Natural killer cell (primary cell): ENCODE measurements around the gene OGDHL. TPM values are rescaled to one million over a fixed set of nuclear protein-coding genes. Genes with fewer than 3 reads are reported as not detected.

ENCODE experiments used
- ATAC-seq, 3 donors: fragments of 150-1000 bp in 2 of 3; fragments of 200-7000 bp in 1 of 3; cut with Tn5 transposase; 1 replicate in 1 of 3; 2 replicates in 2 of 3; pipeline ENCODE4 v1.10.0; 2021; ENCODE audit warnings: mild to moderate bottlenecking in 2 of 3, moderate library complexity in 2 of 3
- DNase-seq, 2 donors: peaks; one replicate each; pipeline versions ENCODE4 v3.0.0 to v3.0.0-alpha.2; 2013 to 2021; ENCODE audit warnings: mixed read lengths in 1 of 2
- H3K27ac ChIP-seq: one replicate; pipeline ENCODE4 v1.5.1; 2013; ENCODE audit warnings: mild to moderate bottlenecking, low read length
- H3K27me3 ChIP-seq: one replicate; pipeline ENCODE4 v1.6.1; 2013; ENCODE audit warnings: low read length; ENCODE audit not compliant: control insufficient read depth, insufficient read depth
- H3K36me3 ChIP-seq: one replicate; pipeline ENCODE4 v1.6.1; 2013; ENCODE audit warnings: low read length; ENCODE audit not compliant: control insufficient read depth, insufficient read depth
- H3K4me1 ChIP-seq: one replicate; pipeline ENCODE4 v1.6.1; 2013; ENCODE audit warnings: low read length; ENCODE audit not compliant: control insufficient read depth, insufficient read depth
- H3K4me3 ChIP-seq: one replicate; pipeline ENCODE4 v1.5.1; 2013; ENCODE audit warnings: low read length
- H3K9me3 ChIP-seq: one replicate; pipeline ENCODE4 v1.6.1; 2013; ENCODE audit warnings: low read length; ENCODE audit not compliant: control insufficient read depth, insufficient read depth
- H3K27ac Mint-ChIP-seq, 2 donors: one replicate each; pipeline ENCODE4 v1.8.0; 2022; ENCODE audit warnings: mild to moderate bottlenecking in 2 of 2, mixed read lengths in 2 of 2, moderate library complexity in 1 of 2
- H3K27me3 Mint-ChIP-seq, 2 donors: one replicate each; pipeline ENCODE4 v1.8.0; 2022; ENCODE audit warnings: low read depth in 2 of 2, mixed read lengths in 2 of 2
- H3K36me3 Mint-ChIP-seq: one replicate; pipeline ENCODE4 v1.8.0; 2022; ENCODE audit warnings: mixed read lengths
- H3K4me1 Mint-ChIP-seq, 2 donors: one replicate each; pipeline ENCODE4 v1.8.0; 2022; ENCODE audit warnings: mixed read lengths in 2 of 2
- H3K4me3 Mint-ChIP-seq: one replicate; pipeline ENCODE4 v1.8.0; 2022; ENCODE audit warnings: mild to moderate bottlenecking, moderate library complexity, mixed read lengths
- H3K9me3 Mint-ChIP-seq, 2 donors: one replicate each; pipeline ENCODE4 v1.8.0; 2022; ENCODE audit warnings: mixed read lengths in 2 of 2
- CTCF ChIP-seq: fragments of 200-600 bp; IDR thresholded peaks from one replicate; pipeline ENCODE4 v1.8.0; 2022; ENCODE audit warnings: antibody characterized with exemption
- WGBS: methylation state at CpG from one replicate; pipeline ENCODE4 v1.1.7; 2013; ENCODE audit warnings: missing lambda C conversion rate; ENCODE audit not compliant: insufficient coverage; 5-methylcytosine and 5-hydroxymethylcytosine counted together
- intact Hi-C: fragments of 100-400 bp; cut with micrococcal nuclease; formaldehyde crosslinking; loops from one replicate; pipeline ENCODE4 v1.14.2; 2022
- total RNA-seq, 4 donors: library from RNA; stranded (reverse); fragments of 120-200 nt in 1 of 4; gene quantifications; one replicate each; pipeline versions ENCODE4 v1.2.3 to v1.2.4, GENCODE V29; 2013 to 2022

The OGDHL gene
- total RNA-seq, 3 donors from 2014 or later (not counting 1 experiment from before 2014, with no cell fraction given) = not detected

- no peak overlapping the region for H3K27ac ChIP-seq
- Mint-ChIP-seq H3K9me3 (peaks cover 3 to 8% of the 10 kb centered on the region in 2 donors), H3K27ac (no peak overlapping the region), H3K27me3 (no peaks in the 10 kb centered on the region), H3K4me3 (no peak overlapping the region), H3K36me3 (no peaks in the 10 kb centered on the region), H3K4me1 (no peaks in the 10 kb centered on the region)
- H3K9me3 ChIP-seq = no peaks in the 10 kb centered on the region
- no peak for TF ChIP-seq CTCF
- ATAC-seq (no peak), DNase-seq (no peak)
- no peaks in the 10 kb centered on the region for H3K36me3 ChIP-seq
- H3K4me1 ChIP-seq = no peaks in the 10 kb centered on the region
- no peaks in the 10 kb centered on the region for H3K27me3 ChIP-seq
- 82% methylated on average over 6 of the region's 6 CpGs for WGBS
- no peak overlapping the region for H3K4me3 ChIP-seq
- intact Hi-C loops = no loop called here
Observed at GRCh38 chr10:49744091-49744685, 17.9 kb downstream of the OGDHL start.

- H3K4me3 Mint-ChIP-seq = no peak overlapping the region
- no peak for DNase-seq
- H3K4me1 ChIP-seq = no peaks in the 10 kb centered on the region
- ATAC-seq = no peak
- no peak overlapping the region for H3K4me3 ChIP-seq
- 90% methylated on average over 19 of the region's 19 CpGs for WGBS
- intact Hi-C loops = no loop called here
- H3K9me3 ChIP-seq = no peaks in the 10 kb centered on the region
- no peaks in the 10 kb centered on the region for H3K27me3 Mint-ChIP-seq
- H3K27ac ChIP-seq = no peak overlapping the region
- H3K27me3 ChIP-seq = no peaks in the 10 kb centered on the region
- no peak for TF ChIP-seq CTCF
- H3K4me1 Mint-ChIP-seq = no peaks in the 10 kb centered on the region
- peaks cover 3 to 8% of the 10 kb centered on the region in 2 donors for H3K9me3 Mint-ChIP-seq
- H3K36me3 Mint-ChIP-seq = no peaks in the 10 kb centered on the region
- no peaks in the 10 kb centered on the region for H3K36me3 ChIP-seq
- H3K27ac Mint-ChIP-seq = no peak overlapping the region
Observed at GRCh38 chr10:49743464-49744075, 18.6 kb downstream of the OGDHL start.

GRCh38 chr10:49742683-49743463 lies 19.2 kb downstream of the OGDHL start:
- no peaks in the 10 kb centered on the region for H3K4me1 ChIP-seq
- no peak overlapping the region for H3K4me3 ChIP-seq
- Mint-ChIP-seq H3K4me3 (no peak overlapping the region), H3K4me1 (no peaks in the 10 kb centered on the region), H3K36me3 (no peaks in the 10 kb centered on the region), H3K27ac (no peak overlapping the region), H3K9me3 (peaks cover 3 to 8% of the 10 kb centered on the region in 2 donors), H3K27me3 (no peaks in the 10 kb centered on the region)
- TF ChIP-seq CTCF = no peak
- H3K36me3 ChIP-seq = no peaks in the 10 kb centered on the region
- H3K27me3 ChIP-seq = no peaks in the 10 kb centered on the region
- no peak overlapping the region for H3K27ac ChIP-seq
- intact Hi-C loops = no loop called here
- WGBS = 87% methylated on average over 23 of the region's 23 CpGs
- DNase-seq (no peak), ATAC-seq (no peak)
- H3K9me3 ChIP-seq = no peaks in the 10 kb centered on the region
